A549 (cell line): ENCODE measurements around the gene SMCO2. TPM values are rescaled to one million over a fixed set of nuclear protein-coding genes. Genes with fewer than 3 reads are reported as not detected.

Source experiments
- ATAC-seq, 2 experiments: fragments of 200-7000 bp in 1 of 2; fragments of >200 bp in 1 of 2; cut with Nextera tagmentation in 1 of 2; cut with Tn5 transposase in 1 of 2; 3 replicates each; pipeline versions ENCODE4 v1.8.0 to v1.9.1; 2018 to 2020; ENCODE audit warnings: mild to moderate bottlenecking in 1 of 2, moderate library complexity in 1 of 2
- CTCF ChIA-PET: fragments of 300-600 bp; sonication (Branson Sonifier 250); formaldehyde crosslinking; extraction: SDS; loops from one replicate; lab custom pipeline; 2021; ENCODE audit warnings: antibody characterized with exemption, inconsistent platforms; lab: Yijun Ruan, JAX
- POLR2A ChIA-PET: fragments of 350-600 bp; formaldehyde crosslinking; extraction: SDS; loops from one replicate; lab custom pipeline; 2021; ENCODE audit warnings: antibody characterized with exemption, inconsistent platforms; lab: Yijun Ruan, JAX
- DNase-seq, 2 experiments: peaks; one replicate each; pipeline versions ENCODE4 v3.0.0 to v3.0.0-alpha.2; 2011 to 2016; ENCODE audit warnings: low read depth in 1 of 2, low spot score in 1 of 2
- FAIRE-seq: peaks from 2 replicates; lab custom pipeline; 2011; peaks lifted over from hg19 to GRCh38; lab: Jason Lieb, UNC
- H3K27ac ChIP-seq, 2 experiments: fragments of >200 bp; sonication (Bioruptor Twin); formaldehyde crosslinking; 3 replicates each; pipeline ENCODE4 v1.5.1; 2016 to 2017
- H3K4me1 ChIP-seq: fragments of >200 bp; sonication (Bioruptor Twin); formaldehyde crosslinking; 3 replicates; pipeline ENCODE4 v1.6.1; 2016
- H3K4me2 ChIP-seq: fragments of >200 bp; sonication (Bioruptor Twin); formaldehyde crosslinking; 3 replicates; pipeline ENCODE4 v1.6.1; 2016
- H3K4me3 ChIP-seq: fragments of >200 bp; sonication (Bioruptor Twin); formaldehyde crosslinking; 3 replicates; pipeline ENCODE4 v1.5.1; 2016
- H3K9me3 ChIP-seq: fragments of >200 bp; sonication (Bioruptor Twin); formaldehyde crosslinking; 3 replicates; pipeline ENCODE4 v1.6.1; 2016
- BHLHE40 ChIP-seq: IDR thresholded peaks from 2 replicates; pipeline ENCODE4 v1.6.1; 2012; ENCODE audit warnings: low read depth, low read length, inconsistent platforms
- EHMT2 ChIP-seq: fragments of 200-600 bp; sonication (generic); IDR thresholded peaks from 2 replicates; pipeline ENCODE4 v1.6.1; 2016; ENCODE audit warnings: antibody characterized with exemption, low read depth, mild to moderate bottlenecking, moderate library complexity
- EP300 ChIP-seq, 2 experiments: fragments of >200 bp; sonication (Bioruptor Twin); formaldehyde crosslinking; IDR thresholded peaks; 2 replicates in 1 of 2; 3 replicates in 1 of 2; pipeline ENCODE4 v1.6.1; 2016 to 2017
- HDAC2 ChIP-seq: fragments of 200-600 bp; sonication (generic); IDR thresholded peaks from 2 replicates; pipeline ENCODE4 v1.6.1; 2016
- JUN ChIP-seq, 2 experiments: fragments of >200 bp; sonication (Bioruptor Twin); formaldehyde crosslinking; IDR thresholded peaks; 2 replicates in 1 of 2; 3 replicates in 1 of 2; pipeline ENCODE4 v1.6.1; 2016 to 2017
- KDM5A ChIP-seq: fragments of 200-600 bp; sonication (generic); IDR thresholded peaks from 2 replicates; pipeline ENCODE4 v1.6.1; 2016; ENCODE audit warnings: antibody characterized with exemption, mild to moderate bottlenecking
- MAZ ChIP-seq: fragments of 150-350 bp; IDR thresholded peaks from 2 replicates; pipeline ENCODE4 v1.6.1; 2014; ENCODE audit warnings: antibody characterized with exemption, low read depth, low read length, borderline replicate concordance
- MYC ChIP-seq: IDR thresholded peaks from 2 replicates; pipeline ENCODE4 v1.6.1; 2012; ENCODE audit warnings: mild to moderate bottlenecking, inconsistent platforms, low read length, improper control_type of control experiment, borderline replicate concordance
- NFE2L2 ChIP-seq: fragments of 150-350 bp; conservative IDR thresholded peaks from 2 replicates; pipeline ENCODE4 v1.6.1; 2014; ENCODE audit warnings: low read length
- NR3C1 ChIP-seq: fragments of >200 bp; sonication (Bioruptor Twin); formaldehyde crosslinking; IDR thresholded peaks from 3 replicates; pipeline ENCODE4 v1.6.1; 2017
- RNF2 ChIP-seq: fragments of 200-600 bp; sonication (generic); IDR thresholded peaks from 2 replicates; pipeline ENCODE4 v1.6.1; 2016; ENCODE audit warnings: low read depth, mild to moderate bottlenecking, antibody characterized with exemption, moderate library complexity, borderline replicate concordance
- SMC3 ChIP-seq: fragments of >200 bp; sonication (Bioruptor Twin); formaldehyde crosslinking; IDR thresholded peaks from 3 replicates; pipeline ENCODE4 v1.6.1; 2018; ENCODE audit warnings: inconsistent platforms
- TP53 ChIP-seq: fragments of 250-450 bp; sonication (Bioruptor Pico); IDR thresholded peaks from 2 replicates; pipeline ENCODE4 v1.5.0; 2021; ENCODE audit warnings: mild to moderate bottlenecking, moderate library complexity
- WGBS: methylation state at CpG from one replicate; pipeline ENCODE4 v1.1.6; 2017; ENCODE audit errors: missing lambda C conversion rate; 5-methylcytosine and 5-hydroxymethylcytosine counted together
- polyA plus RNA-seq, 4 experiments: library from polyadenylated mRNA; depleted of rRNA in 3 of 4; stranded (reverse); fragments of >200 nt; fragmentation: RNase III in 1 of 4; extraction: RNeasy Plus Mini Kit Qiagen cat#74134 plus additional on column Dnase treatment in 1 of 4; gene quantifications; 2 replicates in 3 of 4; 3 replicates in 1 of 4; pipeline ENCODE4 v1.2.3, GENCODE V29; 2011 to 2017
- TF ChIP-seq, protein P1 (sequence below): fragments of >200 bp; sonication (Bioruptor Twin); formaldehyde crosslinking; IDR thresholded peaks from 2 replicates; pipeline ENCODE4 v1.6.1; 2016
- TF ChIP-seq, protein P2 (sequence below): fragments of 250-450 bp; sonication (Bioruptor Pico); IDR thresholded peaks from 2 replicates; pipeline ENCODE4 v1.5.0; 2021; ENCODE audit warnings: mild to moderate bottlenecking, moderate library complexity, borderline replicate concordance
- TF ChIP-seq, protein P3 (sequence below): IDR thresholded peaks from 2 replicates; pipeline ENCODE4 v1.6.1; 2012
- TF ChIP-seq, protein P4 (sequence below): IDR thresholded peaks from 2 replicates; pipeline ENCODE4 v1.6.1; 2012
- TF ChIP-seq, protein P5 (sequence below): fragments of 450-650 bp; IDR thresholded peaks from 2 replicates; pipeline ENCODE4 v1.6.1; 2014; ENCODE audit warnings: antibody characterized with exemption

The SMCO2 gene
- polyA plus RNA-seq, 2 of the 4 experiments (the other 2 are of a cell fraction), result 0.14 to 0.28 TPM

DNA sequence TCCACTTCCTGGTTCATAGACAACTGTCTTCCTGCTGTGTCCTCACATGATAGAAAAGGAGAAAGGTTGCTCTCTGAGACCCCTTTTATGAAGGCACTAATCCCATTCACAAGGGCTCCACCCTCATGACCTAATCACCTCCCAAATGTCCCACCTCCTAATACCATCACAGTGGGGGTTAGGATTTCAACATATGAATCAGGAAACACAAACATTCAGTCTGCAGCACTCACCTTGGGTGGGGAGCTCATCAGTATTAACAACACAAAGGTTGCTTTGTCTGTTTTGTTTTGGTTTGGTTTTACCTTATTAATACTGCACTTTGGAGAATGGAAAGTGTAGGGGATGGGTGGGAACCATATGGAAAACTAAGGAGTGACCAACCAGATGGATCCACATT is 10.5 kb upstream of the SMCO2 start:
- Histone ChIP-seq H3K4me1 (no peaks in the 10 kb centered on the region), H3K4me2 (no peak overlapping the region), H3K4me3 (no peak overlapping the region), H3K27ac (no peak overlapping the region)
- DNase-seq, result no peak
- POLR2A ChIA-PET, result interaction anchor here (1.5 kb wide), 1 partner anchor 88 kb away, joined by 5 read pairs; the partner anchor contains the start of gene PPFIBP1
- no peak for FAIRE-seq
- CTCF ChIA-PET, result interaction anchor here (1.0 to 4.0 kb wide), 10 partner anchors 10 to 225 kb away, joined by 3 to 27 read pairs (median 6); partner anchors contain the start of gene SMCO2
- no peak for ATAC-seq
- TF ChIP-seq KDM5A (no peak), BHLHE40 (no peak), SMC3 (no peak), NR3C1 (no peak), HDAC2 (no peak), RNF2 (no peak), MYC (no peak), NFE2L2 (no peak), EP300 (IDR thresholded peaks at IDR 0.05) (no peak), TP53 (CRISPR knock-in tag) (no peak), JUN (IDR thresholded peaks at IDR 0.05) (no peak), MAZ (no peak)
- TF ChIP-seq, protein P1, sequence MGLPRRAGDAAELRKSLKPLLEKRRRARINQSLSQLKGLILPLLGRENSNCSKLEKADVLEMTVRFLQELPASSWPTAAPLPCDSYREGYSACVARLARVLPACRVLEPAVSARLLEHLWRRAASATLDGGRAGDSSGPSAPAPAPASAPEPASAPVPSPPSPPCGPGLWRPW, result no peak
- TF ChIP-seq, protein P2, sequence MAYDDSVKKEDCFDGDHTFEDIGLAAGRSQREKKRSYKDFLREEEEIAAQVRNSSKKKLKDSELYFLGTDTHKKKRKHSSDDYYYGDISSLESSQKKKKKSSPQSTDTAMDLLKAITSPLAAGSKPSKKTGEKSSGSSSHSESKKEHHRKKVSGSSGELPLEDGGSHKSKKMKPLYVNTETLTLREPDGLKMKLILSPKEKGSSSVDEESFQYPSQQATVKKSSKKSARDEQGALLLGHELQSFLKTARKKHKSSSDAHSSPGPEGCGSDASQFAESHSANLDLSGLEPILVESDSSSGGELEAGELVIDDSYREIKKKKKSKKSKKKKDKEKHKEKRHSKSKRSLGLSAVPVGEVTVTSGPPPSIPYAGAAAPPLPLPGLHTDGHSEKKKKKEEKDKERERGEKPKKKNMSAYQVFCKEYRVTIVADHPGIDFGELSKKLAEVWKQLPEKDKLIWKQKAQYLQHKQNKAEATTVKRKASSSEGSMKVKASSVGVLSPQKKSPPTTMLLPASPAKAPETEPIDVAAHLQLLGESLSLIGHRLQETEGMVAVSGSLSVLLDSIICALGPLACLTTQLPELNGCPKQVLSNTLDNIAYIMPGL (CRISPR knock-in tag), result no peak
- TF ChIP-seq, protein P3, sequence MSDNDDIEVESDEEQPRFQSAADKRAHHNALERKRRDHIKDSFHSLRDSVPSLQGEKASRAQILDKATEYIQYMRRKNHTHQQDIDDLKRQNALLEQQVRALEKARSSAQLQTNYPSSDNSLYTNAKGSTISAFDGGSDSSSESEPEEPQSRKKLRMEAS, result no peak
- TF ChIP-seq, all 56 proteins: peak for 0
- no peaks in the 10 kb centered on the region for H3K9me3 ChIP-seq

DNA sequence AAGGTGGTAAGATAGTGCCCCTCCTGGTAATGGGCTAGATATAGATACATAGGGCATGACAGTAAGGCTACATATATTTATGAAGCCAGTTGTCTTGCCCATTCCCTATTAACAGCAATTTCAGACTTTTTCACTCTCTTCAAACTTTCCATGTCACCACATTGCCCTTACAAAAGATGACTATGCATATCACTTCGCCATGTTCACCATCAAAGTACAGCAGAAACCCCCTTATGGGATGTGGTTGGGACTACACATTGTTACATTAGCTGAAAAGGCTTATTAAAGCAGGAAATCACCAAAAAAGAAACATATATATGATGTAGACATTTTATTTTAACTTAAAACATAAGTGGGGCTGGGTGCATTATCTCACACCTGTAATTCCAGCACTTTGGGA is 9.8 kb upstream of the SMCO2 start:
- Histone ChIP-seq H3K9me3 (no peaks in the 10 kb centered on the region), H3K4me1 (no peaks in the 10 kb centered on the region), H3K27ac (no peak overlapping the region), H3K4me3 (no peak overlapping the region), H3K4me2 (no peak overlapping the region)
- DNase-seq, result no peak
- CTCF ChIA-PET, result interaction anchor here (0.7 to 4.0 kb wide), 7 partner anchors 10 to 199 kb away, joined by 3 to 27 read pairs (median 6); partner anchors contain the start of genes PPFIBP1 and SMCO2
- no peak for ATAC-seq
- no peak for FAIRE-seq
- TF ChIP-seq, protein P4, sequence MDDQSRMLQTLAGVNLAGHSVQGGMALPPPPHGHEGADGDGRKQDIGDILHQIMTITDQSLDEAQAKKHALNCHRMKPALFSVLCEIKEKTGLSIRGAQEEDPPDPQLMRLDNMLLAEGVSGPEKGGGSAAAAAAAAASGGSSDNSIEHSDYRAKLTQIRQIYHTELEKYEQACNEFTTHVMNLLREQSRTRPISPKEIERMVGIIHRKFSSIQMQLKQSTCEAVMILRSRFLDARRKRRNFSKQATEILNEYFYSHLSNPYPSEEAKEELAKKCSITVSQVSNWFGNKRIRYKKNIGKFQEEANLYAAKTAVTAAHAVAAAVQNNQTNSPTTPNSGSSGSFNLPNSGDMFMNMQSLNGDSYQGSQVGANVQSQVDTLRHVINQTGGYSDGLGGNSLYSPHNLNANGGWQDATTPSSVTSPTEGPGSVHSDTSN, result no peak
- 91% methylated on average over 1 of the region's 1 CpG for WGBS
- POLR2A ChIA-PET, result interaction anchor here (1.5 kb wide), 1 partner anchor 87 kb away, joined by 5 read pairs; the partner anchor contains the start of gene PPFIBP1

DNA sequence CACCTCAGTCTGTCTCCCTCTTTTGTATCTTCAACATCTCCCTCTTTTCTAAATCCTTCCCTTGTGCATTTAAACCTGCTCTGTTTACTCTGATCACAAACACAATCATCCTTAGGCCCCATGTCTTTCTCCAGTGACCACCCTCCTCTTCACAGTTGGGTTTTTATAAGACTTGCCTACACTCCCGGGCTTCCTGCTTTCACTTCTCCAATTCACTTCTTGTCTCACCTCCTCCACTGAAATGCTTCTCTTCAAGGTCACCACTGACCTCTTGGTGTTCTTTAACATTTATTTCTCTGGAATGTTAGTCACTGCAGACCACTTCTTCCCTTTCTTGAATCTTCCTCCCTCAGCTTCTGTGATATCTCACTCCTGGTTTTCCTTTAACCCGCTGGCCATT is 8.7 kb upstream of the SMCO2 start:
- DNase-seq (no peak), ATAC-seq (no peak), FAIRE-seq (no peak)
- Histone ChIP-seq H3K9me3 (no peaks in the 10 kb centered on the region), H3K4me3 (no peak overlapping the region), H3K4me1 (no peaks in the 10 kb centered on the region), H3K27ac (no peak overlapping the region), H3K4me2 (no peak overlapping the region)
- TF ChIP-seq EHMT2, result no peak
- TF ChIP-seq, protein P5, sequence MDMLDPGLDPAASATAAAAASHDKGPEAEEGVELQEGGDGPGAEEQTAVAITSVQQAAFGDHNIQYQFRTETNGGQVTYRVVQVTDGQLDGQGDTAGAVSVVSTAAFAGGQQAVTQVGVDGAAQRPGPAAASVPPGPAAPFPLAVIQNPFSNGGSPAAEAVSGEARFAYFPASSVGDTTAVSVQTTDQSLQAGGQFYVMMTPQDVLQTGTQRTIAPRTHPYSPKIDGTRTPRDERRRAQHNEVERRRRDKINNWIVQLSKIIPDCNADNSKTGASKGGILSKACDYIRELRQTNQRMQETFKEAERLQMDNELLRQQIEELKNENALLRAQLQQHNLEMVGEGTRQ, result no peak
- POLR2A ChIA-PET, result no interaction called here
- CTCF ChIA-PET, result interaction anchor here (0.7 to 0.9 kb wide), 2 partner anchors 21 to 86 kb away, joined by 3 read pairs; partner anchors contain the start of gene PPFIBP1
- 91% methylated on average over 2 of the region's 2 CpGs for WGBS
